Left lobe of liver (tissue), 2 donors: ENCODE data around the gene NUDT4B. TPM values are rescaled to one million over a fixed set of nuclear protein-coding genes. Genes with fewer than 3 reads are reported as not detected.
A peak's percentile ranks its signal among the peaks of the same experiment; 100 is the strongest.
"Not testable (repeated sequence)": the region's sequence is repeated elsewhere in the genome, so short reads cannot be mapped to it uniquely, and the experiment has no call there.

Experiments used
- ATAC-seq: fragments of 200-7000 bp; cut with Tn5 transposase; one replicate; pipeline ENCODE4 v1.9.1; 2020; ENCODE audit warnings: mild to moderate bottlenecking, moderate library complexity
- DNase-seq: peaks from one replicate; pipeline ENCODE4 v3.0.0-alpha.2; 2020; ENCODE audit warnings: low spot score
- total RNA-seq: library from RNA; stranded (reverse); gene quantifications from one replicate; pipeline ENCODE4 v1.2.1, GENCODE V29; 2021
- donor health status: DM: no; HTN: no; CAD: no; lungs with moderate emphysema.
- donor health status: DM: no; HTN: yes; CAD: no.

NUDT4B gene
- total RNA-seq: 0.33 TPM

GRCh38 chr1:148748563-148749334 is at the start of gene NUDT4B:
NUDT4B (plus strand) TSS chr1:148748774; CDS start chr1:148748953, 179 bp downstream.
- ATAC-seq: peak; percentile 73
- DNase-seq: not testable (repeated sequence)

DNA sequence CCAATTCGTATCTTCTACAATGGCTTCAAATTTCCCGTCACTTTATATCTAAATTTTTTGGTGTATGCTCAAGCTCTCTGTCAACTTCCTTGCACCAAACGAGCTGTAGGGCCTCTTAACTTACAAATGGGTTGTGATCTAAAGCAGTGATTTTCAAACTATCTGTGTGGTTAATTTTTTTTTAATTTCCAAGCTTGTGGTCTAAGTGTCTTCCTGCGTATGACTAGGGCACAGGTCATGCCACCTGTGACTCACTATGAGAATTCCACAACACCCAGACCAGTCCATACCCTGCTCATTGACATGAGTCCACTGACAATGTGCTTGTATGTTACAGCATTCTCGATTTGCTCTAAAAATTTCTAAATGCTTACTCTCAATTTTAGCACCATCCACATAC is 49.2 kb upstream of the NUDT4B start:
- not testable (repeated sequence) for DNase-seq, ATAC-seq

DNA sequence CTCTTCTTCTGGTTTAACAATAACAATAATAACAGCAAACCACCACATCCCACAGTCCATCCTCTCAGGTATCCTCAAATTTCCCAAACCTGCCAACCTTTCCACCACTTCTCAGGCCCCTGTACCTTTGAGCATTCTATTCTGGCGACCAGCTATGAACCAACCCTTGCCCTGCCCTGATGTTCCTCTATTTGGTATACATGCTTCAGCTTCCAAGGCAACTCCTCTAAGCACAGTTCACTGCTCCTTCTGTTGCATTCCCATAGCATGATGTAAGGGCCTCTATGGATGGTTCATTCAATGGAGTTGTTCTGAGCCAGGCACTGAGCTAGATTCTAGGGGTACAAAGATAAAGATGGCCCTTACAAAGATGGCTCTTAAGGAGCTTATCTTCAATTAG is 46.3 kb upstream of the NUDT4B start:
- not testable (repeated sequence) for ATAC-seq, DNase-seq

DNA sequence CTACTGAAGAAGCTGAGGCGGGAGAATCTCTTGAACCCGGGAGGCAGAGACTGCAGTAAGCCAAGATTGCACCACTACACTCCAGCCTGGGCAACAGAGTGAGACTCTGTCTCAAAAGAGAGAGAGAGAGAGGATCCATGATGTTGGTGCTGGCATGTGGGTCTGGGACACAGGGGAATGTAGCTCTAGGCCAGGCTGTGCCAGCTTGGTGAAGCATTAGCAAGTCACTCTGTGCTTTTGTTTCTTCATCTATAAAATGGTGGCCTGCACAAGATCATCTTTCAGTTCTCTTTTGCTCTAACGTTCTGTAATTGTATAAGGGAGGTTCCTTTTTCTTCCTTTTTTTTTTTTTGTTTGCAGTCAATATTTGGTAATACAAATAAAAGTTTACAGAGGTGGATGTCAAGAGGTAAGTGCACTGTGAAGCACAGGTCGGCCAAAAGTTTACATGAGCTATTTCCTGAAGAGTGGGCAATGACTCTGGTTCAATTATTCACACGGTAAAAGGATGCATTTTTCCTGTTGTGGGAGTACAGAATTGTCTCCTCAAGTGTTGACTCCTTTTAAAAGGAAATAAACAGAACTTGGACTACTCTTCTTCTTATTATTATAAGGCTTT is 44.5 kb upstream of the NUDT4B start:
- peak; percentile 88 for ATAC-seq
- not testable (repeated sequence) for DNase-seq

DNA sequence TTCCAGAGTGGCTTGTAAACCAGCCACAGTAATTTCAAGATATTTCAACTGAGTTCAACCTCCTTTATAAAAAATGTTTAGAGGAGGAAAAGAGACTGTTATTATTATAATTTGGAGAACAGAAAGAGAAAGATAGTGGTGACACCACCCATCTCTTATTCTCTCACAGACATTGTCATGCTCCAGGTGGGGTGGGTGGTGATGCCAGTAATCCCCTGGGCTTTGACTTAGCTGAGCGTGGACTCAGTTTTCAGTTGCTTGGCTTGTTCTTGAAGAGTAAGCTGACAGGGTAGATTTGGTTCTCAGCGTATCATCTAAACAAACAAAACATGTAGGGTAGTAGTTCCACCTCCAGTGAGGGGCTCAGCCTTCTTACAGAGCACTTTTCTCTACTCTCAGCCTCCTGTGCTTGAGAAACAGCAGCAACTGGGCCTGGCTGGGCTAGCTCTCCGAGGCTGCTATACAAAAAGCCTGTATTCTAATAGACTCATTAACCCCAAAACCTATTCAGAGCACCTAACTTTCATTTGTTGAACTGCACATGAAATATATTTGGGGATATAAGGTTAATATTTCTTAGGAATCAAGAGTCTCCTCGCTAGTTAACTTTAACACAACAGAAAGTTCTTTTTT is 43.1 kb upstream of the NUDT4B start:
- ATAC-seq, DNase-seq: not testable (repeated sequence)

GRCh38 chr1:148708779-148709333 is 39.7 kb upstream of the NUDT4B start:
- ATAC-seq: peak; percentile 41
- DNase-seq: not testable (repeated sequence)

- peak; percentile 37 for ATAC-seq
- DNase-seq: not testable (repeated sequence)
Observed at GRCh38 chr1:148710772-148711523, 37.6 kb upstream of the NUDT4B start.

DNA sequence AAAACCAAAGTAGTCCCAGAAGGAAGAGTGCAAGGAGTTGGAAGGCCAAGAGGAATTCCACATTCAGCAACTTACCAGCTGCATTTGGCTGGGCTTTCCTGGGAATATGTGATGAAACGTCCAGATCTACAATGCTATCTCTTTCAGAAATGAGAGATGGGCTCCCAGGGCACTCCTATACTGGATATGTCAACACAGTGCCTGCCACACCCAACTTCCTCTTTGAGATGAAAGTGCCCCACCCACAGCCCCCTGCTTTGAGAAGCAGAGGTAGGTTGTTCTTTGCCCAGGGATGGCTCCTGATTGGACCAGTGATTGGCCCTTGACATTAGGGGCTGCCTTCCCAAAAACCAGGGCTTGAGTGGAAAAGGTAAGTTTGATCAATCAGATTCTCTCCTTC is 36.2 kb upstream of the NUDT4B start:
- ATAC-seq, DNase-seq: not testable (repeated sequence)

GRCh38 chr1:148715518-148715917 is 33.1 kb upstream of the NUDT4B start:
- ATAC-seq: not testable (repeated sequence)

DNA sequence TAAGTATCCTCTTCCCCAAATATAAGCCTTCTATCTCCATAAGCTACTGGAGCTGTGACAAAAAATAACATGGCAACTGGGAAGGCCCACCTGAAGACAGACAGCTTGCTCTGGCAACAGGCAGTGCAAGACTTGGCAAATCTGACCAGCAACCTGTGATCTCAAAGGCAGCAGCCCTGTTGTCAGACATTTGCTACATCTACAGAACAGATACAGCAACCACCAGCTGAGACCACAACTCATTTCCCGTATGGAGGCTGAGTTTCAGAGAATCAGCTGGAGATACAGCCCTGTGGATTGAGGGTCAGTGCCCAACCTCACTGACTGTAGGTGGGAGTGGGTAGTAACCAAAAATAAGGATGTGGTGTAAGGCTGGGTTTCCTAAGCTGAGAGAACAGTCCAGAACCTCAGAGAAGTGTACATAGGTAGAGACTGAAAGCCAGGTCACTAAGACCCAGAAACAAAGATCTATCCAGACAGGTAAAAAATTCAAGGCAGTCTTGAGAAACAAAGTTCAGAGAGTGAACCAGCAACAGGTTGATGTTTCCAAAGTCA is 31.5 kb upstream of the NUDT4B start:
- not testable (repeated sequence) for ATAC-seq, DNase-seq

More at GRCh38 chr1:148715518-148715917, 33.1 kb upstream of the NUDT4B start:
- DNase-seq: not testable (repeated sequence)

DNA sequence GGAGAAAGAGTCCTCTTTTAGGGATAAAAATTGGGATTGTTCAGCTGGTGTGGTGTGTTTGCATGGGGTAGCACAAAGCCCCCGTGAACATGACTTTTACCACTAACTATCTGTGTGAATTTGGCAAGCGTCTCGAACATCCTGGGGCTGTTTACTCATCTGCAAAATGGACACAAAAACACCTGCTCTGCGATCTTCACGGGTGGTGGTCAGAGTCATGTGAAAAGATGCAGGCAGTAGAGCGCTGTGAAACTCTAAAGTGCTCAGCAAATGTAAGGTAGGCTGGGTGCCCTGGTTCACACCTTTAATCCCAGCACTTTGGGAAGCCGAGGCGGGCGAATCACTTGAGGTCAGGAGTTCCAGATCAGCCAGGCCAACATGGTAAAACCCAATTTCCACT is 27.7 kb upstream of the NUDT4B start:
- not testable (repeated sequence) for ATAC-seq, DNase-seq

- not testable (repeated sequence) for ATAC-seq, DNase-seq
Observed at GRCh38 chr1:148722758-148723157, 25.8 kb upstream of the NUDT4B start.

- not testable (repeated sequence) for DNase-seq, ATAC-seq
Observed at GRCh38 chr1:148723515-148723914, 25.1 kb upstream of the NUDT4B start.

DNA sequence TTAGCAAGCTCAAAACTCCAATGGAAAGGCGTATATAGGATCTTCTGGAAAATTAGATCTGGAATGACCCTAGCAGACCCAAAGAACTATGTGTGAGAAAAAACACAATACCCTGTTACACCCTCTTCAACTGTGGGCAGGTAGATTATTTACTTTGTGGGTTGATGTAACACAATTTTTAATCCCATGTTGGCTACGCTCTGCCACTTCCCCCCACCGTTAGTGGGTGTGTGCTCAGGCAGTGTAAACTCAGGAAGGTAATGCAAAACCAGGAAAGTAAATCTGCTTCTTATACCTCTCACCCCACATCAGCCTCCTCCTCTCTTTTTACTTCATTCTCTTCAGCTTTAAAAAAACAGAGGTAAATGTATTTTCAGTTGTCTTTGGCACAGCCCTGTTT is 23.7 kb upstream of the NUDT4B start:
- ATAC-seq: peak; percentile 60

GRCh38 chr1:148727862-148728261 is 20.7 kb upstream of the NUDT4B start:
- ATAC-seq, DNase-seq: not testable (repeated sequence)

More for the DNA sequence above, 23.7 kb upstream of the NUDT4B start:
- DNase-seq: not testable (repeated sequence)

DNA sequence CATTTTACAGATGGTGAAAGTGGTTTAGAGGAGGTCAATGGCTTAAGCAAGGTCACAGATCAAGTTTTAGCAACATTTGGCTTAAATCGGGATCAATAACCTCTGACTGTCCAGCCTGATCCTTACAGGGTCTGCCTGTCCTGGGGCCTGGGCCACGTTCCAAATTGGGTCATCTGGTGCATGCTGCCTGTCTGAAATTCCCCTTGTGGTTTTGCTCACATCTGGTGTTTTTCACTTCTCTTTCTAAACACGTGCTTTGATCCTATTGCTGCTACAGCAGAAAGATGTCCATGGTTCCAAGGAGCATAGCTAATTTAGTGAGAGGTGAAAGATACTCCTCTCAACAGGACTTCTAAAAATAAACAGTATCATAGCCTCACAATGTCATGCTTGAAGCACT is 19.4 kb upstream of the NUDT4B start:
- ATAC-seq: peak; percentile 86
- DNase-seq: not testable (repeated sequence)

DNA sequence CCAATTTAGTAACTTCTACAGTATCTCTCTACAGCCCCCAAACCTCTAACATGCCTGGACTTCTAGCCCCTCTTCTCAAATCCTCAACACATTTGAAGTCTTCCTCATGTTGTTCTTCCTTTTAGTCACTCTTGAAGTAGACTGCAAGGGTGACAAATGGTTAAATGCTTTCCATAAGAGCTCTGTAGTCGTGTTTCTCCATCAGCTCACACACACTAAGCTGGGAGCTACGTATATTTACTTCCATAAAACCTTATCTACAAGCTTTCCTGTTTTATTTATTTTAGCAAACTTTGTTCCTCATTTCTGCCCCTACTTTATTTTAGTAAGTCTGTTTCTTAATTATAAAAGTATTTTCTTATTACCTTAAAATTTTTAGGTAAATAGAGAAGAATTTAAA is 19.0 kb upstream of the NUDT4B start:
- peak; percentile 26 for ATAC-seq

GRCh38 chr1:148732277-148732676 is 16.3 kb upstream of the NUDT4B start:
- not testable (repeated sequence) for DNase-seq, ATAC-seq

More for the DNA sequence above, 19.0 kb upstream of the NUDT4B start:
- not testable (repeated sequence) for DNase-seq

- ATAC-seq, DNase-seq: not testable (repeated sequence)
Observed at GRCh38 chr1:148733585-148734310, 14.8 kb upstream of the NUDT4B start.
